Right lobe of liver (tissue), 6 donors: ENCODE measurements around the gene SMARCD2. TPM values are rescaled to one million over a fixed set of nuclear protein-coding genes. Genes with fewer than 3 reads are reported as not detected.
"Not testable (repeated sequence)": the region's sequence is repeated elsewhere in the genome, so short reads cannot be mapped to it uniquely, and the experiment has no call there.

Experiments
- ATAC-seq, 4 donors: fragments of 200-7000 bp; cut with Tn5 transposase; one replicate each; pipeline ENCODE4 v1.9.1; 2020; ENCODE audit warnings: mild to moderate bottlenecking in 4 of 4, moderate library complexity in 4 of 4
- DNase-seq, 3 donors: peaks; one replicate each; pipeline ENCODE4 v3.0.0-alpha.2; 2020
- H3K27ac ChIP-seq, 3 donors: fragments of 200-600 bp; one replicate each; pipeline ENCODE4 v1.8.0; 2022
- H3K27me3 ChIP-seq, 2 donors: fragments of 200-600 bp; one replicate each; pipeline ENCODE4 v1.8.0; 2022
- H3K36me3 ChIP-seq, 4 donors: fragments of 200-600 bp; sonication (generic) in 1 of 4; one replicate each; pipeline versions ENCODE4 v1.5.1 to v1.8.0; 2017 to 2022; ENCODE audit warnings: control low read depth in 1 of 4
- H3K4me1 ChIP-seq, 4 donors: fragments of 200-600 bp; sonication (generic) in 1 of 4; one replicate each; pipeline versions ENCODE4 v1.5.1 to v1.8.0; 2017 to 2022; ENCODE audit warnings: control low read depth in 1 of 4
- H3K4me3 ChIP-seq, 3 donors: fragments of 200-600 bp; one replicate each; pipeline ENCODE4 v1.8.0; 2022
- H3K9me3 ChIP-seq, 4 donors: fragments of 200-600 bp; sonication (generic) in 1 of 4; one replicate each; pipeline versions ENCODE4 v1.5.1 to v1.8.0; 2017 to 2022; ENCODE audit warnings: control low read depth in 1 of 4
- CTCF ChIP-seq, 4 donors: fragments of 200-600 bp in 3 of 4; fragments of 450-650 bp in 1 of 4; IDR thresholded peaks; one replicate each; pipeline versions ENCODE4 v1.5.1 to v1.8.0; 2016 to 2022; ENCODE audit warnings: antibody characterized with exemption in 4 of 4, mild to moderate bottlenecking in 2 of 4
- POLR2A ChIP-seq: fragments of 450-650 bp; IDR thresholded peaks from one replicate; pipeline ENCODE4 v1.6.1; 2017; ENCODE audit warnings: antibody characterized with exemption, mild to moderate bottlenecking
- WGBS: methylation state at CpG from one replicate; pipeline ENCODE4 v1.1.6; 2018; ENCODE audit warnings: low coverage, low lambda C conversion rate; ENCODE audit not compliant: insufficient coverage; ENCODE audit errors: missing lambda C conversion rate; 5-methylcytosine and 5-hydroxymethylcytosine counted together
- intact Hi-C, 2 donors: fragments of 100-400 bp; cut with DNase I; formaldehyde crosslinking; loops; one replicate each; pipeline versions ENCODE4 v1.11.2 to v1.14.1; 2022
- total RNA-seq, 6 experiments: library from RNA; depleted of rRNA in 2 of 6; stranded (reverse); fragments of >200 nt in 2 of 6; fragmentation: NEBNext Ultra II Directional in 3 of 6; extraction: Animal tissue kit (Norgen Biotek cat#: 25700) in 3 of 6; gene quantifications; one replicate each; pipeline versions ENCODE4 v1.1.0 to v1.2.4, GENCODE V29; 2016 to 2023
- donor health status: DM: no; HTN: yes; CAD: no.
- donor health status: DM: no; HTN: no; CAD: no.
- donor health status: DM: no; HTN: no; CAD: no.
- donor health status: DM: no; HTN: yes; CAD: no.
- donor health status: DM: no; HTN: yes; CAD: no.

SMARCD2 gene
- total RNA-seq, 6 experiments from 2014 or later: 23.8 to 94.5 (median 59.5) TPM

GRCh38 chr17:63805591-63805990, 36.9 kb downstream of the SMARCD2 start:
- DNase-seq: no peak
- Histone ChIP-seq H3K4me3 (no peak overlapping the region), H3K36me3 (peaks cover 11 to 95% (median 45%) of the 10 kb centered on the region in 4 donors), H3K27ac (no peak overlapping the region), H3K4me1 (no peaks in the 10 kb centered on the region), H3K27me3 (no peaks in the 10 kb centered on the region), H3K9me3 (no peaks in the 10 kb centered on the region)
- no peak for ATAC-seq
- intact Hi-C loops: no loop called here
- WGBS: 55% methylated on average over 2 of the region's 2 CpGs
- TF ChIP-seq POLR2A (no peak), CTCF (IDR thresholded peaks at IDR 0.05) (no peak)

- TF ChIP-seq CTCF (IDR thresholded peaks at IDR 0.05) (no peak), POLR2A (no peak)
- H3K27me3 ChIP-seq: no peaks in the 10 kb centered on the region
- H3K36me3 ChIP-seq: peaks cover 11 to 95% (median 47%) of the 10 kb centered on the region in 4 donors
- 90% methylated on average over 1 of the region's 1 CpG for WGBS
- no peak for DNase-seq
- no peak overlapping the region for H3K4me3 ChIP-seq
- ATAC-seq: no peak
- no peak overlapping the region for H3K27ac ChIP-seq
- no peaks in the 10 kb centered on the region for H3K9me3 ChIP-seq
- no peaks in the 10 kb centered on the region for H3K4me1 ChIP-seq
- intact Hi-C loops: no loop called here
Observed at GRCh38 chr17:63804328-63804727, 38.2 kb downstream of the SMARCD2 start.

GRCh38 chr17:63800783-63801182, 41.7 kb downstream of the SMARCD2 start:
- no peaks in the 10 kb centered on the region for H3K4me1 ChIP-seq
- no peak for TF ChIP-seq CTCF (IDR thresholded peaks at IDR 0.05)
- no peak for TF ChIP-seq POLR2A
- H3K36me3 ChIP-seq: peaks cover 0 to 94% (median 43%) of the 10 kb centered on the region in 4 donors
- ATAC-seq (no peak), DNase-seq (no peak)
- H3K4me3 ChIP-seq: no peak overlapping the region
- H3K27ac ChIP-seq: no peak overlapping the region
- no peaks in the 10 kb centered on the region for H3K9me3 ChIP-seq
- no peaks in the 10 kb centered on the region for H3K27me3 ChIP-seq
- intact Hi-C loops: no loop called here
- WGBS: 83% methylated on average over 1 of the region's 1 CpG

- intact Hi-C loops: no loop called here
- Histone ChIP-seq H3K27ac (no peak overlapping the region), H3K27me3 (no peaks in the 10 kb centered on the region), H3K4me3 (no peak overlapping the region), H3K36me3 (peaks cover 8 to 94% (median 46%) of the 10 kb centered on the region in 4 donors), H3K4me1 (no peaks in the 10 kb centered on the region), H3K9me3 (no peaks in the 10 kb centered on the region)
- TF ChIP-seq CTCF (IDR thresholded peaks at IDR 0.05): no peak
- DNase-seq (no peak), ATAC-seq (no peak)
- WGBS: 96% methylated on average over 3 of the region's 3 CpGs
Observed at GRCh38 chr17:63798572-63799106, 43.8 kb downstream of the SMARCD2 start.

GRCh38 chr17:63796375-63796774, 46.1 kb downstream of the SMARCD2 start:
- WGBS: 98% methylated on average over 9 of the region's 10 CpGs
- H3K4me1 ChIP-seq, intact Hi-C loops, DNase-seq, H3K27ac ChIP-seq, H3K9me3 ChIP-seq, H3K4me3 ChIP-seq, ATAC-seq, H3K27me3 ChIP-seq: not testable (repeated sequence)
- peaks cover 12 to 99% (median 45%) of the 10 kb centered on the region in 4 donors for H3K36me3 ChIP-seq
